Left lung (tissue), 10 donors: ENCODE measurements around the gene AATF. TPM values are rescaled to one million over a fixed set of nuclear protein-coding genes. Genes with fewer than 3 reads are reported as not detected.

ENCODE experiments used
- ATAC-seq: fragments of 200-7000 bp; cut with Tn5 transposase; one replicate; pipeline ENCODE4 v1.9.1; 2020; ENCODE audit warnings: moderate library complexity
- DNase-seq, 4 donors: peaks; one replicate each; pipeline ENCODE4 v3.0.0-alpha.2; 2013 to 2020
- H3K27ac ChIP-seq, 2 donors: fragments of 200-600 bp; sonication (generic) in 1 of 2; one replicate each; pipeline versions ENCODE4 v1.5.0 to v1.8.0; 2020 to 2021
- H3K27me3 ChIP-seq, 2 donors: fragments of 200-600 bp; sonication (generic) in 1 of 2; one replicate each; pipeline versions ENCODE4 v1.5.0 to v1.8.0; 2020 to 2021
- H3K36me3 ChIP-seq, 2 donors: fragments of 200-600 bp; sonication (generic) in 1 of 2; one replicate each; pipeline versions ENCODE4 v1.5.0 to v1.8.0; 2020 to 2021
- H3K4me1 ChIP-seq, 2 donors: fragments of 200-600 bp; one replicate each; pipeline ENCODE4 v1.8.0; 2021
- H3K4me3 ChIP-seq, 2 donors: fragments of 200-600 bp; sonication (generic) in 1 of 2; one replicate each; pipeline versions ENCODE4 v1.5.0 to v1.8.0; 2020 to 2021; ENCODE audit warnings: mild to moderate bottlenecking in 1 of 2
- H3K9me3 ChIP-seq, 2 donors: fragments of 200-600 bp; sonication (generic) in 1 of 2; one replicate each; pipeline versions ENCODE4 v1.5.0 to v1.8.0; 2020 to 2021
- intact Hi-C, 2 donors: fragments of 100-400 bp; cut with DNase I; formaldehyde crosslinking; loops; one replicate each; pipeline versions ENCODE4 v1.11.2 to v1.14.2; 2022
- polyA plus RNA-seq, 6 donors: library from polyadenylated mRNA; unstranded; fragments of 120-200 nt; gene quantifications; one replicate each; pipeline ENCODE4 v1.2.1, GENCODE V29; 2013; ENCODE audit not compliant: insufficient read length in 6 of 6
- total RNA-seq, 2 donors: library from RNA; stranded (reverse); fragmentation: NEBNext Ultra II Directional; extraction: Animal tissue kit (Norgen Biotek cat#: 25700); gene quantifications; one replicate each; pipeline ENCODE4 v1.2.1, GENCODE V29; 2021
- TF ChIP-seq, protein P1 (sequence below), 2 donors: fragments of 200-600 bp; sonication (generic) in 1 of 2; IDR thresholded peaks; one replicate each; pipeline versions ENCODE4 v1.5.0 to v1.8.0; 2021; ENCODE audit warnings: antibody characterized with exemption in 2 of 2
- donor health status: DM: no; HTN: yes; CAD: no.
- donor health status: DM: no; HTN: no; CAD: no.

The AATF gene
- total and polyA plus RNA-seq, 8 donors = 31.6 to 42.4 (median 37.8) TPM

- intact Hi-C loops = no loop called here
- peaks cover 62 to 63% of the 10 kb centered on the region in 2 donors for H3K27me3 ChIP-seq
Measured at GRCh38 chr17:36946726-36947091, 2.0 kb upstream of the AATF start.

GRCh38 chr17:36947922-36948716 is 635 bp upstream of the AATF start:
- DNase-seq (no peak), ATAC-seq (peak; percentile 68)
- peak overlapping the region; percentile 67 to 84 for H3K4me3 ChIP-seq
- H3K9me3 ChIP-seq = no peaks in the 10 kb centered on the region
- TF ChIP-seq, protein P1, sequence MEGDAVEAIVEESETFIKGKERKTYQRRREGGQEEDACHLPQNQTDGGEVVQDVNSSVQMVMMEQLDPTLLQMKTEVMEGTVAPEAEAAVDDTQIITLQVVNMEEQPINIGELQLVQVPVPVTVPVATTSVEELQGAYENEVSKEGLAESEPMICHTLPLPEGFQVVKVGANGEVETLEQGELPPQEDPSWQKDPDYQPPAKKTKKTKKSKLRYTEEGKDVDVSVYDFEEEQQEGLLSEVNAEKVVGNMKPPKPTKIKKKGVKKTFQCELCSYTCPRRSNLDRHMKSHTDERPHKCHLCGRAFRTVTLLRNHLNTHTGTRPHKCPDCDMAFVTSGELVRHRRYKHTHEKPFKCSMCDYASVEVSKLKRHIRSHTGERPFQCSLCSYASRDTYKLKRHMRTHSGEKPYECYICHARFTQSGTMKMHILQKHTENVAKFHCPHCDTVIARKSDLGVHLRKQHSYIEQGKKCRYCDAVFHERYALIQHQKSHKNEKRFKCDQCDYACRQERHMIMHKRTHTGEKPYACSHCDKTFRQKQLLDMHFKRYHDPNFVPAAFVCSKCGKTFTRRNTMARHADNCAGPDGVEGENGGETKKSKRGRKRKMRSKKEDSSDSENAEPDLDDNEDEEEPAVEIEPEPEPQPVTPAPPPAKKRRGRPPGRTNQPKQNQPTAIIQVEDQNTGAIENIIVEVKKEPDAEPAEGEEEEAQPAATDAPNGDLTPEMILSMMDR (IDR thresholded peaks at IDR 0.05) = no peak
- peaks cover 0 to 26% of the 10 kb centered on the region in 2 donors for H3K36me3 ChIP-seq
- peaks cover 48 to 49% of the 10 kb centered on the region in 2 donors for H3K27me3 ChIP-seq
- intact Hi-C loops = no loop called here
- H3K4me1 ChIP-seq = peaks cover 8 to 33% of the 10 kb centered on the region in 2 donors
- peak overlapping the region; percentile 82 for H3K27ac ChIP-seq

More at GRCh38 chr17:36946726-36947091, 2.0 kb upstream of the AATF start:
- no peaks in the 10 kb centered on the region for H3K9me3 ChIP-seq
- TF ChIP-seq, protein P1 (IDR thresholded peaks at IDR 0.05) = no peak
- peaks cover 8 to 43% of the 10 kb centered on the region in 2 donors for H3K4me1 ChIP-seq
- ATAC-seq (no peak), DNase-seq (no peak)
- H3K27ac ChIP-seq = no peak overlapping the region
- H3K4me3 ChIP-seq = no peak overlapping the region
- H3K36me3 ChIP-seq = peaks cover 0 to 12% of the 10 kb centered on the region in 2 donors

DNA sequence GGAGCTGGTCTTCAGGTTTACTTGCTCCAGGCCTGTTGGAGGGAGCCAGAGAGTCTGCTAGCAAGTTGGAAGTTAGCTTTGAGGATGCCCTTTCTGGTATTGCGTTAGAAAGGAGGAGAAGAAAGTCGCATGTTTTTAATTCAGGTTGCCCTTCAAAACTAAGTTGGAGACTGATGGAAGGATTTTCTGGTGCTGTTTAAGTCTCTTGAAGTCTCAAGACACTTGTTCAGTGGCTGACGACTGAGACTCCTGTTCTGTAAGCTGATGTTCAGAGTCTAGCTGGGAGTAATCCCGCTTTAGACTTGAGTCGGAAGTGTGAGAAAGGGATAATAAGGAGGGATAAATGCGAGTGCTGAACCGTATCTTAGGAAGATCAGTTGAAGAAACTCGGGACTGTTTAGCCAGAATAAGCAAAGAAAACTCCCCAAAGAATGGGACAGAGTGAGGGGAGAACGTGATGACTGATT is 740 bp downstream of the AATF start:
- Histone ChIP-seq H3K9me3 (no peaks in the 10 kb centered on the region), H3K4me3 (peak overlapping the region; percentile 67 to 84), H3K36me3 (peaks cover 0 to 40% of the 10 kb centered on the region in 2 donors), H3K4me1 (peaks cover 8 to 30% of the 10 kb centered on the region in 2 donors), H3K27me3 (peaks cover 34 to 35% of the 10 kb centered on the region in 2 donors), H3K27ac (peak overlapping the region; percentile 82)
- intact Hi-C loops = no loop called here
- ATAC-seq = peak; percentile 50
- TF ChIP-seq, protein P1 (IDR thresholded peaks at IDR 0.05) = no peak
- DNase-seq = no peak

GRCh38 chr17:36950027-36950426 is 1.3 kb downstream of the AATF start:
- TF ChIP-seq, protein P1 (IDR thresholded peaks at IDR 0.05) = no peak
- peaks cover 0 to 46% of the 10 kb centered on the region in 2 donors for H3K36me3 ChIP-seq
- H3K27me3 ChIP-seq = peaks cover 29% of the 10 kb centered on the region in 2 donors
- ATAC-seq (no peak), DNase-seq (no peak)
- H3K4me1 ChIP-seq = peaks cover 8 to 30% of the 10 kb centered on the region in 2 donors
- peak overlapping the region; percentile 67 to 84 for H3K4me3 ChIP-seq
- no peaks in the 10 kb centered on the region for H3K9me3 ChIP-seq
- intact Hi-C loops = no loop called here
- H3K27ac ChIP-seq = no peak overlapping the region

DNA sequence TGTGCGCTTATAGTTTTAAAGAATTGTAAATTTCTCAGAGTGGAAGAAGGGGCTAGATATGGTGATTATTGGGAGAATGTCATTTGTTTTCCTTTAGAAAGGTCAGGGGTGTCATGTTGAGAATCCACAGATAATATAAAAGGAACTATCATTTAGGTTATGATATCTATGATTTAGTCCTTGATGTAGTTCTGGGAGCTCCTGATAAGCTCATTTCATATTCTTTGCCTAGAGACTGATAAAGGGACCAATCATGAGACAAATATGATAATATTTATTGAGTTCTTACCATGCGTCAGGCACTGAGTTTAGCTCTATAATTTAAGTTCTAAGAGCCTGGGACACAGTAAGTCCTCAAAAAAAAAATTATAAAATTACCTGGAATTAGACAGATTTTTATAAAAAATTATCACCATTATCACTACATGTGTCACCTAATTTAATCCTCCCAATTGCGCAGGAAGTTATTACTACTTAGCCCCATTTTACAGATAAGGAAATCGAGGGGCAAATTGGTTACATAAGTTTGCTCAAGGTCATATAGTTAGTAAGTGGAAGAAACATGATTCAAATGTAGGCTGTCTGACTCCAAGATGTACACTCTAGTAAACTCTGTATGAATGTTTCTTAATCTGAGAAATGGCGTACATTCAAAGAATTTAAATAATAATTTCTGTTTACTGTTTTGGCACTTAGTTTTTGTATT is 2.5 kb downstream of the AATF start:
- H3K4me3 ChIP-seq = no peak overlapping the region
- H3K27me3 ChIP-seq = peaks cover 17% of the 10 kb centered on the region in 2 donors
- no peak for DNase-seq
- H3K4me1 ChIP-seq = peaks cover 8 to 30% of the 10 kb centered on the region in 2 donors
- TF ChIP-seq, protein P1 (IDR thresholded peaks at IDR 0.05) = no peak
- intact Hi-C loops = no loop called here
- peaks cover 0 to 58% of the 10 kb centered on the region in 2 donors for H3K36me3 ChIP-seq
- no peaks in the 10 kb centered on the region for H3K9me3 ChIP-seq
- H3K27ac ChIP-seq = no peak overlapping the region
- no peak for ATAC-seq
